8988T (cell line): Measurements from ENCODE around the gene AIG1.
"Not testable (repeated sequence)": the region's sequence is repeated elsewhere in the genome, so short reads cannot be mapped to it uniquely, and the experiment has no call there.

Source experiments
- DNase-seq: peaks from one replicate; pipeline ENCODE4 v3.0.0; 2011

AIG1 gene

GRCh38 chr6:143336446-143337152 lies 275.9 kb downstream of the AIG1 start:
- DNase-seq = no peak

DNA sequence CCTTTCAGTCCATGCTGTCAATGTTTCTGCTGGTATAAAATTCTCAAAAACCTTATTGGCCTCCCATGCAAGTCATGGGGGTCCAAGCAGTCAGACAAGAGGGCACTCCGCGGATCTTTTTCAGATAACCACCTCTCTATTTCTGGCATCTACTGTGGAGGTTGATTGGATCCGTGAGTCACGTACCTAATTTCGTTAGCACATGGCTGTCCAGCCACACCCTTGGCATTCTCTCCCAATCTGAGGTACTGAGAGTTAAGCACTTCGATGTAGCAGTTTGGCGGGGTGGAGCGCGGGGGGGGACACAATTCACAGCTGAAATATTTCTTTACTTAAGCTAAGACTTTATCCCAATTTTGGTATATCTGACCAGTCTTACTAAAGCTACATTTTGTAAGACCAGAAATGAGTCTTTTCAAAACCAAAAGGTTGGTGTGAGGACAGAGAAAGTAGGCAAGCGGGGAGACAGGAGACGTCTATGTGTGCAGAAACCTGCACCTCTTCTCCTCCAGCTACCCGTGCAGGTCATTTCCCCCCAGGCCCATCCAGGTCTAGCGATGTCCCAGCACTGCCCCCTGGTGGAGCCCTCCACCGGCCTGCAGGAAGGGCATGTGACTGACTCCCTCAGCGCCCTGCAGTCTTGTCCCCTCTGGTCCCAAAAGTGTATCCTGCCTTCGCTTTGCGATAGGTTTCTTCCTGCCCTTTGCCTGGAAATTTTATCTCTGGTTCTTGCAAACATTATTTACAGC lies 276.7 kb downstream of the AIG1 start:
- no peak for DNase-seq

DNA sequence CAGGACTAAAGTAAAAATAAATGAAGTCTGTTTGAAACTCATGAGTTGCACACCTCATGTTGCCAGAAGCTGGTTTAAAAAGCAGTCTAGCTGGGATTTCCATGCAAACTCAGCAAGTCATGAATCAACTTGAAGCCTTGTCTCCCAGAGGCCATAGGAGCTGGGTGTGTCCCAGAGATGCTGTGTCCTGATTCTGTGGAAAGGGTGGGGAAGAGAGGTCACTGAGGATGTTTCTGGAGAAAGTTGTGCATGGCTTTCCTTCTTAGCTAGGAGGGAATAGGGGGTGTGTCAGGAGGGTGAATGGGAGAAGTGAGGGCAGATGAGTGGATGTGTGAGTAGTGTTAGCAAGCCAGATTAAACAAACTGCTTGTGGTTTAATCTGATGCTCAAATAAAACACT lies 278.5 kb downstream of the AIG1 start:
- no peak for DNase-seq

DNA sequence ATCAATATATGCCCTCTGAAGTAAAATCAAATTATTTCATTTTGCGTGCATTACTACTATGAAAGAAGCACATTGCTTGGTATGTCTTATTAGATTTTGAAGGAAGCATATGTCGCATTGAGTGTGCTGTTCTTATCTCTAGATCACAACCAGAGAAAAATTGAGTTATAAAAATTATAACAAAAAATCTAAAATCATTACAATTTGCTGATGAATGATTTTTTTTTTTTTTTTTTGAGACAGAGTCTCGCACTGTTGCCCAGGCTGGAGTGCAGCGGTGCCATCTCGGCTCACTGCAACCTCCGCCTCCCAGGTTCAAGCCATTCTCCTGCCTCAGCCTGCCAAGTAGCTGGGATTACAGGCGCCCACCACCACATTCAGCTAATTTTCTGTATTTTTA lies 284.8 kb downstream of the AIG1 start:
- not testable (repeated sequence) for DNase-seq

GRCh38 chr6:143346004-143346403 lies 285.3 kb downstream of the AIG1 start:
- DNase-seq = no peak

DNA sequence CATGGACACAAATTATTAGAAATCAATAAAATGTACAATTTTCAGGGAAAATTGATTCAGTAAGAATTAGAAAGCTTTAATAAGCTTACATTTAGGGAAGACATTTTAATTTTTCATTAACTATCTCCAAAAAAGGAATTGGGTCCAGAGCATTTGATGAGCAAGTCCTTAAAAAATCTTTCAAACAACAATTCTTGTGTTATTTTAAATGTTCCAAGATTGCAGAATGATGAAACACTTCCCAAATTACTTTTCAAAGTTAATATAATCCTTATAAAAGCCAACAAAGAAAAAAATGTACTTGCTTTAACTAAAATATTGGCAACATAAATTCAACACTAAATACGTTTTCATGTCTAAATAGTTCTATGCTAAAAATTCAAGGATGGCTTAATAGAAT lies 287.8 kb downstream of the AIG1 start:
- DNase-seq = no peak

GRCh38 chr6:143349530-143349929 lies 288.8 kb downstream of the AIG1 start:
- DNase-seq = no peak

DNA sequence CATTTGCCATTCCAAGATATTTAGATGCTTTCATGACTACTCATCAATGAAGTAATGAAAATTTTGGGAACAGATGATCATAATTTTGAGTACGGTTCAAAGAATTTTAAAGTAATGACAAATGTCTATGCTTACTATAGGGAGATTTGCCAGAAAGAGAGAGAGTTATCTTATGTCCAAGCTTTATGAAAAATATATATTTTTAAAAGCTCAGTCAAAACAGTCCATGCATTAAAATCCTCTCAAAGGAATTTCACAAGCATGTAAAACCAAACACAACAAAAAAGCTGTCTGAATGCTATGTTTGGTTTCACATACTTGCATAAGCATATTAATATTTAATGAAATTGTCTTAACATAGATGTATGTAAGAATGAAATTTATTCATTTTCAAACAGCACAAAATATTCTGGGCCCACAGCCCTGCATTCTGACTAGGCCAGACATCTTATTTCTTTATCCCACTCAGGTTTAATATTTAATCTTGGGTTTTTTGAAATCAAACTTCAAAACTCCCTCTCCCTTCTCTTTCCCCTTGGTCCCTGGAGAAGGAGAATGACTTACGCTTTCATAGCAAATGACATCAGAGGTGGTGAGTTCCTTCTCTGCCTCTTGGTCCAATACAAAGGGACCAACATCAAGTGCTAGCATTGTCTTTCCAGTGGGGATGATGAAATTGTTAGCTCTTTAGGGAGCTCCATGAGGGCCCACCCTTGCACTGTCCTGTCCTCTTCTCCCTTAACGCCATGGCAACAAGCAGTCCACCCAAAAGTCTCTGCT lies 295.6 kb downstream of the AIG1 start:
- no peak for DNase-seq

DNA sequence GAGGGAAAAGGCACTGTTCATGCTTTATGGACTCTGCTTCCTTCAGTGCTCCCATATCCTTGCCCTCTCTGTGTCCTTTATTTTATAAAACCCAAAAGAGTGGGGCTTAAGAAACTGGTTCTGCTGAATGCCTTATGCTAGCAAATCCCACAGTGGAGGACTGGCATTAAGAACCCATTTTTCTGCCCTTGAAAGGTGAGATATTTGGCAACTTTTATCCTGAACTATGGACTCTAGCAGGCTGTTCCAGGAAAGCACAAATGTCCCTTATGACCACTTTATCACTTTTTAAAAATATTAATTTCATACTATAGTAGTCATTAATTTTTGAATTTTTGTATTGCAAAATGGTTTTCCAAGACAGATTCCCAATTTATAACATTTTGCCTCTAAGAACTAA lies 296.5 kb downstream of the AIG1 start:
- DNase-seq = no peak

- no peak for DNase-seq
Measured at GRCh38 chr6:143357561-143358255, 297.0 kb downstream of the AIG1 start.

GRCh38 chr6:143361536-143362191 lies 301.0 kb downstream of the AIG1 start:
- DNase-seq = no peak

DNA sequence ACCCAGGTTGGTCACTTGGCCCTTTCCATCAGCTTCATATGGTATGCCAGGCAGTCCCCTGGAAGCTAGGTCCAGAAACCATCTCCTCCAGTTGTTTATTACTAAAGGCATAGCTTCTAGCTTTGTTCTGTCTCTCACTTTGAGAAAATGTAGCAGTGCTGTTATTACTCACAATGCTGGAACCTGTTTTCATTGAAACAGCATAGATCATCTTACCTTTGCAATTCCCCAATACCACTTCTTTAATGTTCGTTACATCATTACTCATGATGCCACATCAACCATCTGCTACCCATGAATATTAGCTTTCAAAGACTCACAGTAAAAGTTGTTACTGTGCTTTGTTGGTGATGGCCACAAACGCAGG lies 301.5 kb downstream of the AIG1 start:
- no peak for DNase-seq

DNA sequence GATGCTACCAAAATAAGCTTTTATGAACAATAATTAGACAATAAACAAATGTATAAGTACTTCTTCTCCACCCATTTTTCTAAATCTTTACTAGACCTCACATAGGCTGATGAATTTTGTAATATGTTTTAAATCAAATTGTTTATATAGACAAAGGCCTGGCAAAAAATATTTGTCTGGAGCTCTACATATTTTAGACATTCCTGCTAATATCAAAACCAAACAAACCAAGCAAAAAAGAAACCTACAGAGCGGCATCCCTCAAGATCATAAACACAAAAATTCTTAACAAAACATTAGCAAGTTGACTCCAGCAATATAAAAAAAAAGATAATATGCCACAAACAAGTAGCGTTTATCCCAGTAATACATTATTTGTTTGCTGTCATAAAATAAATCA lies 302.6 kb downstream of the AIG1 start:
- no peak for DNase-seq

DNA sequence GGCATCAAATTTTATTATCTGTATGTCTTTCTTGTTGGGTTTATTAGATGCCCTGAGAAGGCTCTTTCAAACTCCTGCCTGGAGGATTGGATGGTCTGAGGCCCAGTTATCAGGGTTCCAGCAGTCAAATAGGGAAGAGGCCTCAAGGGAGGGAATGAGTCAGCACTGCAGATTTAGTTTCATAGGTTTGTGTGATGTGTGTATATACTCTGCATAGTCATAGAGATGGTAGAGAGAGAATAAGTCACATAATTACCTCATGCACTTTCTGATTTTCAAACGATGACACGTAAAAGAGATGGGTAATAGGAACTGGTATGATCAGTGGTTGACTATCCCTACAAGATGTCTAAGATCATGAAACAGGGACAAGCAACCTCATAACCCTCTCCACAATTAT lies 307.7 kb downstream of the AIG1 start:
- no peak for DNase-seq

DNA sequence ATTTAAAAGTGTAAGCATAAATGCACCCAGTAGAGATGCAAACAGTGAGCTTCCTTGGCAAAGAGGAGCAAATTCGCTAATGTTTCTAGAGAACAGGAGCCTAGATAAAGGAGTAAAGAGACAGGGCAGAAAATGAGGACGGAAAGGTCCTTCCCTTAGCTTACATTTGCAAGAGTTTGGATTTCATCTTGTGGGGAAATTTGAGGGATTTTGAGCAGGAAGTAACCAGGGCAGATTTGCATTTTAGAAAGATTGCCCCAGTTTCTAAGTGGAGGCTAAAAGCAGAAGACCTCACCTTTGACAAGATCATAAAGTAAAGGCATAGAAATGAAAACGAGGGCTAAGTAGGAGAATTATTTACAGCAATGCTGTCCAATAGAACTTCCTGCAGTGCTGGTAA lies 309.3 kb downstream of the AIG1 start:
- no peak for DNase-seq

- DNase-seq = no peak
Measured at GRCh38 chr6:143370812-143371370, 310.2 kb downstream of the AIG1 start.

DNA sequence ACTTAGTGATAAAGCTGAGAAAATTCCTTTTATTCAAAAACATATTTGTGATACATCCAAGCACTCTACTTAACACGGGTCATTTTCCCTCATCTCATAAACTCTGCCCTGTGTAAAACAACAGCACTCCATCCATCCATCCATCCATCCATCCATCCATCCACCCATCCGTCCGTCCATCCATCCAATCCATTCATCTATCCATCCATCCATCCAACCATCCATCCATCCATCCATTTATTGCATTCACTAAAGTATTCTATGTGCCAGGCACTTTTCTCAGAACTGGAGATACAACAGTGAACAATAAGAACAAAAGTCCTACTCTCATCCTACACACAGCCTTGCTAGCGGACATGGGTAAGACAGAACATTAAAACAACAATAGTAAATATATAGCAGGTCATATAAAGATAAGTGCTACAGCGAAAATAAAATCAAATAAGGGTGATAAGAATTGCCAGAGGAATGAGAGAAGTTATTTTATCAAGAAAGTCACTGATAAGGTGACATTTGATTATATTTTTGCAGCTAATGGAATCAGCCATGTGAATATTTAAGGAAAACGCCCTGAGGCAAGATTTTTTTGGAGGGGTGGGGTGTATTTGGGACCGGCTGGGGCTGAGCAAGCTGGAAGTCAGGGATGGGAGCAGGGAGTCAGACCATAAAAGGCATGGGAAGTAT lies 311.7 kb downstream of the AIG1 start:
- DNase-seq = no peak

- no peak for DNase-seq
Measured at GRCh38 chr6:143374014-143374413, 313.3 kb downstream of the AIG1 start.

DNA sequence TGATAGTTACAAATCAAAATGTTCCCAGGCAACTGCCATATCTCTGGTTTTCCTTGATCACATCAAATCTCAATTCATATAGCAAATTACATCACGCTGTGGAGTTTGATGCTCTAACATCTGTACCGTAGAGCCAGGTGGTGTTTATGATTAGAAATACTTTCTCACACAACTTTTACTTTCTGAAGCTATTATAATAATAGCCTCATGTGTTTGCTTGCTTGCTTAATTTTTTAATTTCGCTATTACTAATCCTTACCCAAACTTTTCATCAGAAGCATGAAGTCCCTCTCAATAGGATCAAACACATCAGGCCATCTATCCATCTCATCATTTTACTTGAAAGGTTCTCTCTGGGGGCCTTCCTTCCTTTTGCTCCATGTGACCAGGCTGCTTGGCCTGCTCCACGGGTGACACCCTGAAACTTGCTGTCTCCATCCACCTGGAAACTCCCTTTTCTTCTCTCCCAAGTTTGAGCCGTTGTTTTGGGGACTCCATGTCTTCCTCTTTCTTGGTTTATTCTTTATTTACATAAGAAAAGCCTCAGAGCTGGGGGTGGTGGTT lies 314.4 kb downstream of the AIG1 start:
- no peak for DNase-seq

GRCh38 chr6:143376375-143376774 lies 315.7 kb downstream of the AIG1 start:
- DNase-seq = no peak

DNA sequence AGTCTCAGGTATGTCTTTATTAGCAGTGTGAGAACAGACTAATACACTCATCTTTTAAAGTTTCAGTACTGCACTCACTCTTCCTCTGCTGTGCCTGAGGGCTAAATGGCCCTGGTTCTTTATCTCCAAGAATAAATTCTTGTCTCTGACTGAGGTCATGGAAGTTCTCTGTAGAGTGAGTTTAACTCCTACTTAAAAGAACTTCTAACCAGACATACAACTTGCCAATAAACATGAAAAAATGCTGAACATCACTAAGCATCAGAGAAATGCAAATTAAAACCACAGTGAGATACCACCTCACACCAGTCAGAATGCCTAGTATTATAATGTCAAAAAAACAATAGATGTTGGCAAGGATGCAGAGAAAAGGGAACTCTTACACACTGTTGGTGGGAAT lies 316.2 kb downstream of the AIG1 start:
- no peak for DNase-seq

DNA sequence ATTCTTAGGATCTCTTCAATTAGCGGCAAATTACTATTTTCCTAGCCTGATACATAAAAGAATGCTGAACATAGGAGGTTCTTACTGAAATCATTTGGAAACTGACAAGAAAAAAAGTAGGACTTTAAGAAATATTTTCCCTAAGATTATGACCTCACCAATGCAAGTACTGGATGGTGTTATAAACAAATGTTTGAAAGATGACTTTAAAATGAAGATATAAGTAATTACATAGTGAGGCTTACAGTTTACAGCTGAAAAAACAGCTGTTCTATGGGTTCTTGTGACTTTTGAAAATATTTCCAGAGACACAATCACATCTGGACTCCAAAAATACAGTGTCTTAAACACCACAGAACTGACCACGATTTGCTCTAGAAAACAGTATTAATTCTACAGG lies 324.9 kb downstream of the AIG1 start:
- no peak for DNase-seq
